ENCODE data around the gene FADS2. TPM values are rescaled to one million over a fixed set of nuclear protein-coding genes. Genes with fewer than 3 reads are reported as not detected.
A peak's percentile ranks its signal among the peaks of the same experiment; 100 is the strongest.

The FADS2 gene
- total and polyA plus RNA-seq, 10 of the 15 experiments (the other 5 are each of a cell fraction or from before 2014, with no cell fraction given) = 3.3 to 313 (median 149) TPM

- no peak for TF ChIP-seq REST (IDR thresholded peaks at IDR 0.05; ENCODE audit: low read depth, low read length)
Observed at GRCh38 chr11:61875698-61876097, 47.6 kb downstream of the FADS2 start (continued).

GRCh38 chr11:61879152-61879551 lies 51.1 kb downstream of the FADS2 start:
- Histone ChIP-seq H3K4me3 (no peak overlapping the region), H3K27me3 (replicated peaks in 1 of 2; ENCODE audit: control insufficient read depth in 2 of 2, insufficient read depth in 2 of 2, low read length in 1 of 2) (no peaks in the 10 kb centered on the region; a peak in 1 of 4 replicates), H3K4me2 (ENCODE audit: control insufficient read depth, insufficient read depth) (0 out of 2 replicates have a peak overlapping the region, but pooled peaks have one; percentile 77), H3K36me3 (ENCODE audit: control insufficient read depth in 2 of 2, insufficient read depth in 2 of 2, low read length in 1 of 2) (no peaks in the 10 kb centered on the region), H2AFZ (ENCODE audit: control insufficient read depth, low read depth, low read length) (no peak overlapping the region), H4K20me1 (ENCODE audit: control insufficient read depth, insufficient read depth) (no peaks in the 10 kb centered on the region), H3K4me1 (ENCODE audit: control insufficient read depth, insufficient read depth, low read length) (peaks cover 22% of the 10 kb centered on the region), H3K79me2 (ENCODE audit: control insufficient read depth, insufficient read depth, low read length) (no peaks in the 10 kb centered on the region), H3K9me3 (replicated peaks; ENCODE audit: control insufficient read depth, insufficient read depth, low read length) (no peaks in the 10 kb centered on the region), H3K27ac (ENCODE audit: control insufficient read depth, insufficient read depth) (no peak overlapping the region), H3K9ac (ENCODE audit: control insufficient read depth, insufficient read depth, low read length) (no peak overlapping the region)
- ChIA-PET CTCF (interaction anchor here (0.6 to 4.0 kb wide), 3 partner anchors 10 to 202 kb away, joined by 3 to 38 read pairs (median 3); no protein-coding TSS in a partner anchor), POLR2A (interaction anchor here (0.6 to 1.2 kb wide), 2 partner anchors 50 to 452 kb away, joined by 3 to 7 read pairs; no protein-coding TSS in a partner anchor), SMC1A (ENCODE audit: uncharacterized antibody, unreplicated experiment) (interaction anchor here (1.2 kb wide), 1 partner anchor 83 kb away, joined by 3 read pairs; no protein-coding TSS in a partner anchor), RAD21 (ENCODE audit: unreplicated experiment) (no interaction called here)
- FAIRE-seq (no peak), ATAC-seq (no peak), DNase-seq (ENCODE audit: low read depth, low spot score) (no peak)
- no TSS peak for BruUV-seq (replicated peaks)
- intact Hi-C loops (cut with micrococcal nuclease; ENCODE audit: unreplicated experiment) = no loop called here
- 90% methylated on average over 7 of the region's 7 CpGs for WGBS (ENCODE audit: insufficient coverage, insufficient replicate concordance, low lambda C conversion rate, missing lambda C conversion rate)
- in situ Hi-C loops (cut with MboI) = no loop called here
- TF ChIP-seq YBX1 (IDR thresholded peaks at IDR 0.05) (no peak), CHD4 (IDR thresholded peaks at IDR 0.05) (no peak), BCL3 (IDR thresholded peaks at IDR 0.05; ENCODE audit: borderline replicate concordance, insufficient read depth, low read depth, low read length, poor library complexity, severe bottlenecking) (no peak), RUNX3 (IDR thresholded peaks at IDR 0.05; ENCODE audit: low read length) (no peak), FOXK2 (IDR thresholded peaks at IDR 0.05) (no peak), MLLT1 (IDR thresholded peaks at IDR 0.05) (no peak), ZNF24 (IDR thresholded peaks at IDR 0.05) (no peak), PAX8 (IDR thresholded peaks at IDR 0.05) (no peak), E2F8 (IDR thresholded peaks at IDR 0.05; ENCODE audit: low read depth, partially characterized antibody) (no peak), STAT3 (IDR thresholded peaks at IDR 0.05; ENCODE audit: low read depth, low read length) (no peak), RAD21 (IDR thresholded peaks at IDR 0.05; ENCODE audit: insufficient read depth, low read depth, low read length) (no peak)

Data from GM12878 (cell line).